ENCODE measurements around the gene PSMA6. TPM values are rescaled to one million over a fixed set of nuclear protein-coding genes. Genes with fewer than 3 reads are reported as not detected.
A peak's percentile ranks its signal among the peaks of the same experiment; 100 is the strongest.

Gene PSMA6
- total and polyA plus RNA-seq, 2 of the 13 experiments (the other 11 are each of a cell fraction or from before 2014, with no cell fraction given) = 525 to 1,109 TPM

DNA sequence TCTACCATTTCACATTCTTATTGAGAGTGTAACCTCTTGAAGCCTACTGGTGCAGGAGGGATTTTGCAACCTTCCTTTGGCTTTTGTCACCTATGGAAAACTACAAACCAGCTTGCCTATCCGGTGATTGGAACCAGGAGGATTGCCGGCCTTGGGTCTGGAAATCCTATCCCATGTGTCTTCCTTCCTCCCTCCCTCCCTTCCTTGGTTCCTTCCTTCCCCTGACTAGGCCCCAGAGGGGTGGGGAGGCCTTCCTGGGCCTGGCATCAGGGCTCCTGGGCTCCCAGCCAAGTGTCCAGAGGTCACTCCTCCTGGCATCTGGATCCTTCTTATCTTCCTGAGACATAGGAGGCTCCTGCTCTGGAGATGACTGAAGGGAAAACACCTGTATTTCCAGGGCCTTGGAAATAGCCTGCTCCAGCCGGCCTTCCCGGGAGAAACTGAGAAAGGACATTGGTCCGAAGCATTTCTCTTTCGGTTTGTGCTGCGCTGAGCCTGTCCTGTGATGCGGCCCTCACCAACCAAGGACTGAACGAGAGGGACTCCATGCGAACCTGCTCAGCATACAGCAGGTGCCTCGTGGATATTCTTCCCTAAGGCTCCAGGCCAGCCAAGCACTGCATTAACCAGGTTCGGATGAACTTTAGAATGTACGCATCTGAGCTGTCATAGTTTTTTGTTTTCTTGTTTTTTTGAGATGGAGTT is 43.4 kb downstream of the PSMA6 start (continued):
- TF ChIP-seq, protein P1, sequence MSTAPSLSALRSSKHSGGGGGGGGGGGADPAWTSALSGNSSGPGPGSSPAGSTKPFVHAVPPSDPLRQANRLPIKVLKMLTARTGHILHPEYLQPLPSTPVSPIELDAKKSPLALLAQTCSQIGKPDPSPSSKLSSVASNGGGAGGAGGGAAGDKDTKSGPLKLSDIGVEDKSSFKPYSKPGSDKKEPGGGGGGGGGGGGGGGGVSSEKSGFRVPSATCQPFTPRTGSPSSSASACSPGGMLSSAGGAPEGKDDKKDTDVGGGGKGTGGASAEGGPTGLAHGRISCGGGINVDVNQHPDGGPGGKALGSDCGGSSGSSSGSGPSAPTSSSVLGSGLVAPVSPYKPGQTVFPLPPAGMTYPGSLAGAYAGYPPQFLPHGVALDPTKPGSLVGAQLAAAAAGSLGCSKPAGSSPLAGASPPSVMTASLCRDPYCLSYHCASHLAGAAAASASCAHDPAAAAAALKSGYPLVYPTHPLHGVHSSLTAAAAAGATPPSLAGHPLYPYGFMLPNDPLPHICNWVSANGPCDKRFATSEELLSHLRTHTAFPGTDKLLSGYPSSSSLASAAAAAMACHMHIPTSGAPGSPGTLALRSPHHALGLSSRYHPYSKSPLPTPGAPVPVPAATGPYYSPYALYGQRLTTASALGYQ (CRISPR knock-in tag; IDR thresholded peaks at IDR 0.05) = peak; percentile 70; the same call in 1 of the 2 replicates
- no peak for TF ChIP-seq MBNL3 (CRISPR knock-in tag; conservative IDR thresholded peaks at IDR 0.05)
- no peak for TF ChIP-seq PRMT3 (CRISPR knock-in tag; IDR thresholded peaks at IDR 0.05; ENCODE audit: borderline replicate concordance, low read depth)
- peak; percentile 83 for TF ChIP-seq CEBPB (IDR thresholded peaks at IDR 0.05; ENCODE audit: borderline replicate concordance, low read depth, low read length)
- TF ChIP-seq CEBPG (CRISPR knock-in tag; IDR thresholded peaks at IDR 0.05) = peak; percentile 88
- TF ChIP-seq TEAD3 (CRISPR knock-in tag; optimal IDR thresholded peaks at IDR 0.05; ENCODE audit: borderline replicate concordance) = peak; percentile 9
- 0 out of 2 replicates have a peak, but pooled peaks have one; percentile 13 for TF ChIP-seq ZNF20 (CRISPR knock-in tag; IDR thresholded peaks at IDR 0.05)
- TF ChIP-seq AGO1 (IDR thresholded peaks at IDR 0.05; ENCODE audit: low read depth, low read length, poor library complexity, severe bottlenecking) = no peak
- TF ChIP-seq TBP (CRISPR knock-in tag; IDR thresholded peaks at IDR 0.05) = 0 out of 2 replicates have a peak, but pooled peaks have one; percentile 51
- no peak; the same call in 1 of the 2 replicates for TF ChIP-seq SNAPC2 (CRISPR knock-in tag; IDR thresholded peaks at IDR 0.05)
- TF ChIP-seq ZNF383 (CRISPR knock-in tag; IDR thresholded peaks at IDR 0.05; ENCODE audit: borderline replicate concordance) = no peak
- TF ChIP-seq, protein P2, sequence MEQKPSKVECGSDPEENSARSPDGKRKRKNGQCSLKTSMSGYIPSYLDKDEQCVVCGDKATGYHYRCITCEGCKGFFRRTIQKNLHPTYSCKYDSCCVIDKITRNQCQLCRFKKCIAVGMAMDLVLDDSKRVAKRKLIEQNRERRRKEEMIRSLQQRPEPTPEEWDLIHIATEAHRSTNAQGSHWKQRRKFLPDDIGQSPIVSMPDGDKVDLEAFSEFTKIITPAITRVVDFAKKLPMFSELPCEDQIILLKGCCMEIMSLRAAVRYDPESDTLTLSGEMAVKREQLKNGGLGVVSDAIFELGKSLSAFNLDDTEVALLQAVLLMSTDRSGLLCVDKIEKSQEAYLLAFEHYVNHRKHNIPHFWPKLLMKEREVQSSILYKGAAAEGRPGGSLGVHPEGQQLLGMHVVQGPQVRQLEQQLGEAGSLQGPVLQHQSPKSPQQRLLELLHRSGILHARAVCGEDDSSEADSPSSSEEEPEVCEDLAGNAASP (CRISPR knock-in tag; IDR thresholded peaks at IDR 0.05; ENCODE audit: borderline replicate concordance) = peak; percentile 13; the same call in 1 of the 2 replicates
- TF ChIP-seq, protein P3, sequence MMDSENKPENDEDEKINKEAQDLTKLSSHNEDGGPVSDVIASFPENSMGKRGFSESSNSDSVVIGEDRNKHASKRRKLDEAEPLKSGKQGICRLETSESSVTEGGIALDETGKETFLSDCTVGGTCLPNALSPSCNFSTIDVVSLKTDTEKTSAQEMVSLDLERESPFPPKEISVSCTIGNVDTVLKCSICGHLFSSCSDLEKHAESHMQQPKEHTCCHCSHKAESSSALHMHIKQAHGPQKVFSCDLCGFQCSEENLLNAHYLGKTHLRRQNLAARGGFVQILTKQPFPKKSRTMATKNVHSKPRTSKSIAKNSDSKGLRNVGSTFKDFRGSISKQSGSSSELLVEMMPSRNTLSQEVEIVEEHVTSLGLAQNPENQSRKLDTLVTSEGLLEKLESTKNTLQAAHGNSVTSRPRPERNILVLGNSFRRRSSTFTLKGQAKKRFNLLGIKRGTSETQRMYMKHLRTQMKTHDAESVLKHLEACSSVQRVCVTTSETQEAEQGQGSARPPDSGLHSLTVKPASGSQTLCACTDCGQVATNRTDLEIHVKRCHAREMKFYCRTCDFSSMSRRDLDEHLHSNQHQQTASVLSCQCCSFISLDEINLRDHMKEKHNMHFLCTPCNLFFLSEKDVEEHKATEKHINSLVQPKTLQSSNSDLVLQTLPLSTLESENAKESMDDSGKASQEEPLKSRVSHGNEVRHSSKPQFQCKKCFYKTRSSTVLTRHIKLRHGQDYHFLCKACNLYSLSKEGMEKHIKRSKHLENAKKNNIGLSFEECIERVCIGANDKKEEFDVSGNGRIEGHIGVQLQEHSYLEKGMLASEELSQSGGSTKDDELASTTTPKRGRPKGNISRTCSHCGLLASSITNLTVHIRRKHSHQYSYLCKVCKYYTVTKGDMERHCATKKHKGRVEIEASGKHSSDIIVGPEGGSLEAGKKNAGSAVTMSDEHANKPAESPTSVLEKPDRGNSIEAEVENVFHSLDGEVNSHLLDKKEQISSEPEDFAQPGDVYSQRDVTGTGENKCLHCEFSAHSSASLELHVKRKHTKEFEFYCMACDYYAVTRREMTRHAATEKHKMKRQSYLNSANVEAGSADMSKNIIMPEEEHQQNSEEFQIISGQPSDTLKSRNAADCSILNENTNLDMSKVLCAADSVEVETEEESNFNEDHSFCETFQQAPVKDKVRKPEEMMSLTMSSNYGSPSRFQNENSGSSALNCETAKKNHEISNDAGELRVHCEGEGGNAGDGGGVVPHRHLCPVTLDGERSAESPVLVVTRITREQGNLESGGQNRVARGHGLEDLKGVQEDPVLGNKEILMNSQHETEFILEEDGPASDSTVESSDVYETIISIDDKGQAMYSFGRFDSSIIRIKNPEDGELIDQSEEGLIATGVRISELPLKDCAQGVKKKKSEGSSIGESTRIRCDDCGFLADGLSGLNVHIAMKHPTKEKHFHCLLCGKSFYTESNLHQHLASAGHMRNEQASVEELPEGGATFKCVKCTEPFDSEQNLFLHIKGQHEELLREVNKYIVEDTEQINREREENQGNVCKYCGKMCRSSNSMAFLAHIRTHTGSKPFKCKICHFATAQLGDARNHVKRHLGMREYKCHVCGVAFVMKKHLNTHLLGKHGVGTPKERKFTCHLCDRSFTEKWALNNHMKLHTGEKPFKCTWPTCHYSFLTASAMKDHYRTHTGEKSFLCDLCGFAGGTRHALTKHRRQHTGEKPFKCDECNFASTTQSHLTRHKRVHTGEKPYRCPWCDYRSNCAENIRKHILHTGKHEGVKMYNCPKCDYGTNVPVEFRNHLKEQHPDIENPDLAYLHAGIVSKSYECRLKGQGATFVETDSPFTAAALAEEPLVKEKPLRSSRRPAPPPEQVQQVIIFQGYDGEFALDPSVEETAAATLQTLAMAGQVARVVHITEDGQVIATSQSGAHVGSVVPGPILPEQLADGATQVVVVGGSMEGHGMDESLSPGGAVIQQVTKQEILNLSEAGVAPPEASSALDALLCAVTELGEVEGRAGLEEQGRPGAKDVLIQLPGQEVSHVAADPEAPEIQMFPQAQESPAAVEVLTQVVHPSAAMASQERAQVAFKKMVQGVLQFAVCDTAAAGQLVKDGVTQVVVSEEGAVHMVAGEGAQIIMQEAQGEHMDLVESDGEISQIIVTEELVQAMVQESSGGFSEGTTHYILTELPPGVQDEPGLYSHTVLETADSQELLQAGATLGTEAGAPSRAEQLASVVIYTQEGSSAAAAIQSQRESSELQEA (CRISPR knock-in tag; IDR thresholded peaks at IDR 0.05; ENCODE audit: not compliant biosample characterization) = peak; percentile 15
- TF ChIP-seq, protein P4, sequence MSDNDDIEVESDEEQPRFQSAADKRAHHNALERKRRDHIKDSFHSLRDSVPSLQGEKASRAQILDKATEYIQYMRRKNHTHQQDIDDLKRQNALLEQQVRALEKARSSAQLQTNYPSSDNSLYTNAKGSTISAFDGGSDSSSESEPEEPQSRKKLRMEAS (IDR thresholded peaks at IDR 0.05) = no peak
- no peak for TF ChIP-seq CBX2 (IDR thresholded peaks at IDR 0.05; ENCODE audit: low read depth, low read length)
- TF ChIP-seq CBX2 (CRISPR knock-in tag; IDR thresholded peaks at IDR 0.05; ENCODE audit: low read depth) = no peak
- TF ChIP-seq CREM (IDR thresholded peaks at IDR 0.05) = peak; percentile 34; the same call in 1 of the 2 replicates
- TF ChIP-seq CREM (CRISPR knock-in tag; IDR thresholded peaks at IDR 0.05) = no peak; the same call in 1 of the 2 replicates
